Measurements from ENCODE around the gene PIAS2.

PIAS2 gene

GRCh38 chr18:46767217-46767616 is 150.1 kb downstream of the PIAS2 start:
- Histone ChIP-seq H2BK12ac (ENCODE audit: low read length) (no peak overlapping the region), H3K23ac (ENCODE audit: low read length) (no peak overlapping the region), H3K27ac (ENCODE audit: low read depth, low read length) (no peak overlapping the region), H4K12ac (ENCODE audit: low read depth, low read length) (no peak overlapping the region), H3K79me2 (ENCODE audit: control insufficient read depth, insufficient read depth, low read length, poor library complexity) (no peaks in the 10 kb centered on the region), H3K4ac (ENCODE audit: low read depth, low read length) (no peak overlapping the region), H3K9me3 (ENCODE audit: insufficient read depth, low read depth, low read length) (no peaks in the 10 kb centered on the region), H3K79me1 (ENCODE audit: low read length) (no peaks in the 10 kb centered on the region), H2BK120ac (ENCODE audit: insufficient read depth, low read length, poor library complexity) (no peak overlapping the region), H3K4me2 (ENCODE audit: low read length) (no peak overlapping the region), H4K8ac (ENCODE audit: low read depth, low read length) (no peak overlapping the region), H3K18ac (ENCODE audit: low read length) (no peak overlapping the region), H3K36me3 (ENCODE audit: control insufficient read depth in 1 of 2, insufficient read depth in 2 of 2, low read length in 2 of 2) (no peaks in the 10 kb centered on the region), H3K4me1 (ENCODE audit: control insufficient read depth in 1 of 2, insufficient read depth in 2 of 2, low read length in 2 of 2) (no peaks in the 10 kb centered on the region), H3K9ac (ENCODE audit: low read length) (no peak overlapping the region), H3K14ac (ENCODE audit: low read length) (no peak overlapping the region), H3K27me3 (ENCODE audit: insufficient read depth, low read length) (no peaks in the 10 kb centered on the region), H2AK5ac (ENCODE audit: low read length) (no peak overlapping the region), H2BK5ac (ENCODE audit: low read depth, low read length, poor library complexity) (no peak overlapping the region), H2AFZ (ENCODE audit: insufficient read depth, low read length, poor library complexity) (no peak overlapping the region), H4K91ac (ENCODE audit: low read depth, low read length) (no peak overlapping the region), H3K4me3 (ENCODE audit: low read depth, low read length) (no peak overlapping the region)
- no peak for DNase-seq

DNA sequence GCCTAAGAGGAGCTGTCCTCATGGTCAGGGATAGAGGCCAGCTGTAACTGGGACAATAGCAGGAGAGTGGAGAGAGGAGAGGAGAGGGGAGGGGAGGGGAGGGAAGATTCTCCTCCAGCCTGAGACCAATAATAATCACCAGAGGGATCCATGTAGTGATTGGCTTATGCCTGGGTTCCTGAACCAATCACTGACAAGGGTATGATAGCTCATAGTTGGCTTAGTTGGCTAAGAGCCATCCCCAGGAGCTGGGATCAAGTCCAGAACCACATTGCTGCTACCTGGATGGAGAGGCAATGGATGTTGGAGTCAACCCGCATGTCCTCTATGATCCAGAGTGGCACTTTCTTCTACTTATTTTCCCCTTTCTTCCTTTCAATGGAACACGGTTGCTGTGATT is 152.7 kb downstream of the PIAS2 start:
- no peak overlapping the region for H3K18ac ChIP-seq (ENCODE audit: low read length)
- no peak overlapping the region for H3K23ac ChIP-seq (ENCODE audit: low read length)
- H4K91ac ChIP-seq (ENCODE audit: low read depth, low read length): no peak overlapping the region
- WGBS (ENCODE audit: extremely low coverage, insufficient coverage, insufficient read length): no CpG with 5 or more reads among the region's 2 CpGs
- H3K4me2 ChIP-seq (ENCODE audit: low read length): no peak overlapping the region
- H3K4me3 ChIP-seq (ENCODE audit: low read depth, low read length): no peak overlapping the region
- H3K4me1 ChIP-seq (ENCODE audit: control insufficient read depth in 1 of 2, insufficient read depth in 2 of 2, low read length in 2 of 2): no peaks in the 10 kb centered on the region
- H3K9me3 ChIP-seq (ENCODE audit: insufficient read depth, low read depth, low read length): no peaks in the 10 kb centered on the region
- no peak overlapping the region for H4K12ac ChIP-seq (ENCODE audit: low read depth, low read length)
- H2BK12ac ChIP-seq (ENCODE audit: low read length): no peak overlapping the region
- H2BK5ac ChIP-seq (ENCODE audit: low read depth, low read length, poor library complexity): no peak overlapping the region
- no peak overlapping the region for H2AFZ ChIP-seq (ENCODE audit: insufficient read depth, low read length, poor library complexity)
- no peaks in the 10 kb centered on the region for H3K79me1 ChIP-seq (ENCODE audit: low read length)
- no peaks in the 10 kb centered on the region for H3K36me3 ChIP-seq (ENCODE audit: control insufficient read depth in 1 of 2, insufficient read depth in 2 of 2, low read length in 2 of 2)
- no peak overlapping the region for H4K8ac ChIP-seq (ENCODE audit: low read depth, low read length)
- no peak overlapping the region for H2AK5ac ChIP-seq (ENCODE audit: low read length)
- H3K14ac ChIP-seq (ENCODE audit: low read length): no peak overlapping the region
- H2BK120ac ChIP-seq (ENCODE audit: insufficient read depth, low read length, poor library complexity): no peak overlapping the region
- DNase-seq: no peak
- no peak overlapping the region for H3K27ac ChIP-seq (ENCODE audit: low read depth, low read length)
- H3K27me3 ChIP-seq (ENCODE audit: insufficient read depth, low read length): peaks cover 6% of the 10 kb centered on the region
- no peak overlapping the region for H3K4ac ChIP-seq (ENCODE audit: low read depth, low read length)
- H3K79me2 ChIP-seq (ENCODE audit: control insufficient read depth, insufficient read depth, low read length, poor library complexity): no peaks in the 10 kb centered on the region
- H3K9ac ChIP-seq (ENCODE audit: low read length): no peak overlapping the region

DNA sequence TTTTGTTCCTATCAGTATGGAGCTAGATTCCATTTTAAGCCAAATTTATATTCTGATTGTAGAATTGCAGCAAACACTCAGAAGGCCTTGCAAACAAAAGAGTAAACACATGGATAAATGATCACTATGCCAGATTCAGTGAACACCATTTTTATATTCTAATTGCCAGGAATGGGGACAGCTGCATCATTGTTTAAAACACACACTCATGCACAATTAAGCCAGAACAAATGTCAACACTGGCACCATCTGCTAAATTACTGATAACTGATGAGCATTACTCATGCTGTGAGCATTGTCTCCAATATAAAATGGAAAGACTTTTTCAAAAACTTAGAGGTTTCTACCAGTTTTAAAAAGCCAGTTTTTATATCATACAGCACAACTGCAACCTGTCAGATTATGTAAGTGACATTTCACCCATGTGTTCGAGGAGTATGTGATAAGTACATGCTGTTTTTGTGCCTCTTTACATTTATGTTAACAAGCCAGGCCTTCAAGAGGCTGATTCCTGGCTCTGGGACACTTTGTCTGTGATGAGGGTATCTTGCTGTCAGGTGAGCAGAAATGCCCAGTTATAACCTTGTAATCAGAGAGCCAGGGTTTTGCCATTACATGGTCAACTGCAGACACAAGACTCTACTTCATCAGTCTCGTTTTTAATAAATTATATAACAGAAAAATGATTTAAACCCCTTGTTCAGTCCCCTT is 156.1 kb downstream of the PIAS2 start:
- Histone ChIP-seq H3K27me3 (ENCODE audit: insufficient read depth, low read length) (peaks cover 30% of the 10 kb centered on the region), H3K36me3 (ENCODE audit: control insufficient read depth in 1 of 2, insufficient read depth in 2 of 2, low read length in 2 of 2) (no peaks in the 10 kb centered on the region), H3K9me3 (ENCODE audit: insufficient read depth, low read depth, low read length) (peaks cover 3% of the 10 kb centered on the region), H2AK5ac (ENCODE audit: low read length) (no peak overlapping the region), H3K4me2 (ENCODE audit: low read length) (no peak overlapping the region), H2BK120ac (ENCODE audit: insufficient read depth, low read length, poor library complexity) (no peak overlapping the region), H3K79me2 (ENCODE audit: control insufficient read depth, insufficient read depth, low read length, poor library complexity) (no peaks in the 10 kb centered on the region), H3K23ac (ENCODE audit: low read length) (no peak overlapping the region), H3K79me1 (ENCODE audit: low read length) (no peaks in the 10 kb centered on the region), H2BK12ac (ENCODE audit: low read length) (no peak overlapping the region), H3K4me3 (ENCODE audit: low read depth, low read length) (no peak overlapping the region), H3K27ac (ENCODE audit: low read depth, low read length) (no peak overlapping the region), H2AFZ (ENCODE audit: insufficient read depth, low read length, poor library complexity) (no peak overlapping the region), H3K9ac (ENCODE audit: low read length) (no peak overlapping the region), H3K14ac (ENCODE audit: low read length) (no peak overlapping the region), H3K4me1 (ENCODE audit: control insufficient read depth in 1 of 2, insufficient read depth in 2 of 2, low read length in 2 of 2) (peaks cover 4 to 6% of the 10 kb centered on the region in 2 experiments), H4K8ac (ENCODE audit: low read depth, low read length) (no peak overlapping the region), H4K91ac (ENCODE audit: low read depth, low read length) (no peak overlapping the region), H4K12ac (ENCODE audit: low read depth, low read length) (no peak overlapping the region), H2BK5ac (ENCODE audit: low read depth, low read length, poor library complexity) (no peak overlapping the region), H3K18ac (ENCODE audit: low read length) (no peak overlapping the region), H3K4ac (ENCODE audit: low read depth, low read length) (no peak overlapping the region)
- DNase-seq: no peak
- no CpG with 5 or more reads among the region's 2 CpGs for WGBS (ENCODE audit: extremely low coverage, insufficient coverage, insufficient read length)

- Histone ChIP-seq H3K36me3 (ENCODE audit: control insufficient read depth in 1 of 2, insufficient read depth in 2 of 2, low read length in 2 of 2) (no peaks in the 10 kb centered on the region), H3K9ac (ENCODE audit: low read length) (no peak overlapping the region), H3K27ac (ENCODE audit: low read depth, low read length) (no peak overlapping the region), H3K79me1 (ENCODE audit: low read length) (no peaks in the 10 kb centered on the region), H3K14ac (ENCODE audit: low read length) (no peak overlapping the region), H3K9me3 (ENCODE audit: insufficient read depth, low read depth, low read length) (peaks cover 3% of the 10 kb centered on the region), H4K12ac (ENCODE audit: low read depth, low read length) (no peak overlapping the region), H2BK12ac (ENCODE audit: low read length) (no peak overlapping the region), H3K4me1 (ENCODE audit: control insufficient read depth in 1 of 2, insufficient read depth in 2 of 2, low read length in 2 of 2) (peaks cover 4 to 6% of the 10 kb centered on the region in 2 experiments), H3K23ac (ENCODE audit: low read length) (no peak overlapping the region), H2AFZ (ENCODE audit: insufficient read depth, low read length, poor library complexity) (no peak overlapping the region), H3K4ac (ENCODE audit: low read depth, low read length) (no peak overlapping the region), H4K8ac (ENCODE audit: low read depth, low read length) (no peak overlapping the region), H2BK5ac (ENCODE audit: low read depth, low read length, poor library complexity) (no peak overlapping the region), H3K4me2 (ENCODE audit: low read length) (no peak overlapping the region), H2BK120ac (ENCODE audit: insufficient read depth, low read length, poor library complexity) (no peak overlapping the region), H3K27me3 (ENCODE audit: insufficient read depth, low read length) (peaks cover 43% of the 10 kb centered on the region), H3K4me3 (ENCODE audit: low read depth, low read length) (no peak overlapping the region), H2AK5ac (ENCODE audit: low read length) (no peak overlapping the region), H3K79me2 (ENCODE audit: control insufficient read depth, insufficient read depth, low read length, poor library complexity) (no peaks in the 10 kb centered on the region), H3K18ac (ENCODE audit: low read length) (no peak overlapping the region), H4K91ac (ENCODE audit: low read depth, low read length) (no peak overlapping the region)
- DNase-seq: no peak
- WGBS (ENCODE audit: extremely low coverage, insufficient coverage, insufficient read length): no CpG with 5 or more reads among the region's 6 CpGs
Measured at GRCh38 chr18:46759890-46760289, 157.4 kb downstream of the PIAS2 start.
